GM12878 (cell line): Measurements from ENCODE around the gene MSI2.

Source experiments
- CTCF ChIP-seq, 3 experiments: IDR thresholded peaks in 2 of 3; conservative IDR thresholded peaks in 1 of 3; 2 replicates each; pipeline ENCODE4 v1.5.1; 2011; ENCODE audit warnings: low read depth in 3 of 3, low read length in 3 of 3, mild to moderate bottlenecking in 3 of 3, control low read depth in 2 of 3, moderate library complexity in 2 of 3, inconsistent platforms in 1 of 3, mixed read lengths in 1 of 3; ENCODE audit not compliant: control insufficient read depth in 2 of 3, insufficient read depth in 1 of 3; ENCODE audit errors: extremely low read depth in 1 of 3
- POLR2AphosphoS5 ChIP-seq: IDR thresholded peaks from 2 replicates; pipeline ENCODE4 v1.6.1; 2011; ENCODE audit warnings: mild to moderate bottlenecking, low read length, inconsistent platforms

DNA sequence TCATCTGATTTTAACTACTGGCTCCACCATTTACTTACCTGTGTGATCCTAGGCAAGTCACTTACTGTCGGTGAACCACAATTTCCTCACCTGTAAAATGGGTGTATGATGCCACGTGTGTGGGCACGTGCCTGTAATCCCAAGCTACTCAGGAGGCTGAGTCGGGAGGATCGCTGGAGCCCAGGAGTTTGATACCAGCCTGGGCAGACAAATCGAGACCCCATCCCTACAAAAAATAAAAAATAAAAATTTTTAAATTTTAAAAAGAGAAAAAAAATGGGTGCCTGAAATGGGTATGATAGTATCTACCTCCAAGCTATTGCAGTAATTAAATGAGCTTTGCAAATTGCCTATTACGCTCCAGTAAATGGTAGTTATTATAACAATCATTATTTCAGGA lies 263.5 kb downstream of the MSI2 start:
- TF ChIP-seq POLR2AphosphoS5 (no peak), CTCF (IDR thresholded peaks at IDR 0.05 in 2 of 3, conservative IDR thresholded peaks at IDR 0.05 in 1 of 3; ENCODE audit: control insufficient read depth in 2 of 3, extremely low read depth in 1 of 3, insufficient read depth in 1 of 3, low read depth in 3 of 3, low read length in 3 of 3) (no peak)
